ENCODE measurements around the gene NEURL1. TPM values are rescaled to one million over a fixed set of nuclear protein-coding genes. Genes with fewer than 3 reads are reported as not detected.

NEURL1 gene
- total RNA-seq, 1 donor = not detected

- H4K20me1 ChIP-seq (ENCODE audit: insufficient read depth, low read length) = peaks cover 6% of the 10 kb centered on the region
- TF ChIP-seq CTCF (IDR thresholded peaks at IDR 0.05; ENCODE audit: extremely low read depth, low read depth, low read length) = peak; percentile 26
- peaks cover 63% of the 10 kb centered on the region for H3K36me3 ChIP-seq (ENCODE audit: insufficient read depth, low read length)
- H3K79me2 ChIP-seq (ENCODE audit: insufficient read depth, low read length) = no peaks in the 10 kb centered on the region
- H3K4me1 ChIP-seq (ENCODE audit: insufficient read depth, low read length) = peaks cover 44% of the 10 kb centered on the region
- H3K9me3 ChIP-seq (ENCODE audit: low read depth, low read length) = no peaks in the 10 kb centered on the region
- no peak overlapping the region for H2AFZ ChIP-seq (ENCODE audit: low read length)
- no peaks in the 10 kb centered on the region for H3K27me3 ChIP-seq (ENCODE audit: insufficient read depth, low read length)
- no peak overlapping the region for H3K4me3 ChIP-seq (ENCODE audit: insufficient read depth, low read length)
- peak; percentile 98 for DNase-seq (ENCODE audit: insufficient read length, low spot score, missing footprints)
- no peak overlapping the region for H3K4me2 ChIP-seq (ENCODE audit: insufficient read depth, low read length)
- peak overlapping the region; percentile 15 for H3K27ac ChIP-seq (ENCODE audit: low read depth, low read length)
Observed at GRCh38 chr10:103612462-103613365, 119.2 kb downstream of the NEURL1 start.

GRCh38 chr10:103613616-103614015 is 120.1 kb downstream of the NEURL1 start:
- Histone ChIP-seq H3K9me3 (ENCODE audit: low read depth, low read length) (no peaks in the 10 kb centered on the region), H3K27ac (ENCODE audit: low read depth, low read length) (no peak overlapping the region), H3K4me3 (ENCODE audit: insufficient read depth, low read length) (no peak overlapping the region), H3K27me3 (ENCODE audit: insufficient read depth, low read length) (no peaks in the 10 kb centered on the region), H4K20me1 (ENCODE audit: insufficient read depth, low read length) (peaks cover 6% of the 10 kb centered on the region), H3K36me3 (ENCODE audit: insufficient read depth, low read length) (peaks cover 62% of the 10 kb centered on the region), H3K4me2 (ENCODE audit: insufficient read depth, low read length) (no peak overlapping the region), H3K4me1 (ENCODE audit: insufficient read depth, low read length) (peaks cover 53% of the 10 kb centered on the region), H3K79me2 (ENCODE audit: insufficient read depth, low read length) (no peaks in the 10 kb centered on the region), H2AFZ (ENCODE audit: low read length) (no peak overlapping the region)
- no peak for DNase-seq (ENCODE audit: insufficient read length, low spot score, missing footprints)
- no peak for TF ChIP-seq CTCF (IDR thresholded peaks at IDR 0.05; ENCODE audit: extremely low read depth, low read depth, low read length)

GRCh38 chr10:103614306-103615158 is 121.0 kb downstream of the NEURL1 start:
- no peaks in the 10 kb centered on the region for H3K9me3 ChIP-seq (ENCODE audit: low read depth, low read length)
- no peak overlapping the region for H2AFZ ChIP-seq (ENCODE audit: low read length)
- no peaks in the 10 kb centered on the region for H3K79me2 ChIP-seq (ENCODE audit: insufficient read depth, low read length)
- no peak overlapping the region for H3K4me3 ChIP-seq (ENCODE audit: insufficient read depth, low read length)
- H3K36me3 ChIP-seq (ENCODE audit: insufficient read depth, low read length) = peaks cover 57% of the 10 kb centered on the region
- DNase-seq (ENCODE audit: insufficient read length, low spot score, missing footprints) = peak; percentile 80
- TF ChIP-seq CTCF (IDR thresholded peaks at IDR 0.05; ENCODE audit: extremely low read depth, low read depth, low read length) = no peak
- H3K4me2 ChIP-seq (ENCODE audit: insufficient read depth, low read length) = no peak overlapping the region
- peaks cover 62% of the 10 kb centered on the region for H3K4me1 ChIP-seq (ENCODE audit: insufficient read depth, low read length)
- peak overlapping the region; percentile 71 for H3K27ac ChIP-seq (ENCODE audit: low read depth, low read length)
- no peaks in the 10 kb centered on the region for H3K27me3 ChIP-seq (ENCODE audit: insufficient read depth, low read length)
- H4K20me1 ChIP-seq (ENCODE audit: insufficient read depth, low read length) = peaks cover 8% of the 10 kb centered on the region

All from osteoblast (primary cell).